ENCODE measurements around the gene GTPBP1.

Gene GTPBP1

GRCh38 chr22:38768036-38768435, 62.3 kb downstream of the GTPBP1 start:
- DNase-seq (ENCODE audit: low read depth): no peak
- Histone ChIP-seq H3K9me3 (ENCODE audit: control insufficient read depth, low read length) (no peaks in the 10 kb centered on the region), H3K36me3 (ENCODE audit: control insufficient read depth, insufficient read depth, low read length, severe bottlenecking) (no peaks in the 10 kb centered on the region), H3K4me1 (ENCODE audit: control insufficient read depth, insufficient read depth, low read length) (peaks cover 18% of the 10 kb centered on the region), H3K9ac (ENCODE audit: low read length) (no peak overlapping the region), H3K27me3 (replicated peaks; ENCODE audit: control insufficient read depth, insufficient read depth, low read length) (no peaks in the 10 kb centered on the region), H3K4me3 (ENCODE audit: low read length) (no peak overlapping the region)

GRCh38 chr22:38770257-38770949, 64.7 kb downstream of the GTPBP1 start:
- Histone ChIP-seq H3K9me3 (ENCODE audit: control insufficient read depth, low read length) (no peaks in the 10 kb centered on the region), H3K4me1 (ENCODE audit: control insufficient read depth, insufficient read depth, low read length) (peaks cover 9% of the 10 kb centered on the region), H3K4me3 (ENCODE audit: low read length) (no peak overlapping the region), H3K27me3 (replicated peaks; ENCODE audit: control insufficient read depth, insufficient read depth, low read length) (no peaks in the 10 kb centered on the region), H3K36me3 (ENCODE audit: control insufficient read depth, insufficient read depth, low read length, severe bottlenecking) (no peaks in the 10 kb centered on the region), H3K9ac (ENCODE audit: low read length) (no peak overlapping the region)
- no peak for DNase-seq (ENCODE audit: low read depth)

- no peak overlapping the region for H3K4me3 ChIP-seq (ENCODE audit: low read length)
- no peaks in the 10 kb centered on the region for H3K9me3 ChIP-seq (ENCODE audit: control insufficient read depth, low read length)
- H3K36me3 ChIP-seq (ENCODE audit: control insufficient read depth, insufficient read depth, low read length, severe bottlenecking): no peaks in the 10 kb centered on the region
- peak overlapping the region; percentile 14 for H3K9ac ChIP-seq (ENCODE audit: low read length)
- H3K4me1 ChIP-seq (ENCODE audit: control insufficient read depth, insufficient read depth, low read length): peaks cover 9% of the 10 kb centered on the region
- no peak for DNase-seq (ENCODE audit: low read depth)
- no peaks in the 10 kb centered on the region for H3K27me3 ChIP-seq (replicated peaks; ENCODE audit: control insufficient read depth, insufficient read depth, low read length)
These were observed 66.8 kb downstream of the GTPBP1 start for GRCh38 chr22:38772623-38772873.

DNA sequence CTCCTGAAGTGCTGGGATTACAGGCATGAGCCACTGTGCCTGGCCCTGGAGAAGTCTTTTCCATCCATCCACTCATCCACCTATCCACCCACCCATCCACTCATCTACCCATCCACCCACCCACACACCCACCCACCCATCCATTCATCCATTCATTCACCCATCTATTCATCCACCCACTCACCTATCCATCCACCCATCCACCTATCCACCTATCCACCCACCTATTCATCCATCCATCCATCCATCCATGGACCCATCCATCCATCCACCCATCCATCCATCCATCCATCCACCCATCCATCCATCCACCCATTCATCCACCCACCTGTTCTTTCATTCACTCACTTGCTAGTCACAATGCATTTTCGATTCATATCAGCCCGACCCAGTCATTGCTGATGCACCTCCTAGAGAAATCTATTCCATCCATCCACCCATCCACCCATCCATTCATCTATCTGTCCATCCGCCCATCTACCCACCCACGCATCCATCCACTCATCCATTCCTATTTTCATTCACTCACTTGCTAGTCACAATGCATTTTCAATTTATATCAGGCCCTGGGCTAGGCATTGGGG, 67.7 kb downstream of the GTPBP1 start:
- no peaks in the 10 kb centered on the region for H3K27me3 ChIP-seq (replicated peaks; ENCODE audit: control insufficient read depth, insufficient read depth, low read length)

DNA sequence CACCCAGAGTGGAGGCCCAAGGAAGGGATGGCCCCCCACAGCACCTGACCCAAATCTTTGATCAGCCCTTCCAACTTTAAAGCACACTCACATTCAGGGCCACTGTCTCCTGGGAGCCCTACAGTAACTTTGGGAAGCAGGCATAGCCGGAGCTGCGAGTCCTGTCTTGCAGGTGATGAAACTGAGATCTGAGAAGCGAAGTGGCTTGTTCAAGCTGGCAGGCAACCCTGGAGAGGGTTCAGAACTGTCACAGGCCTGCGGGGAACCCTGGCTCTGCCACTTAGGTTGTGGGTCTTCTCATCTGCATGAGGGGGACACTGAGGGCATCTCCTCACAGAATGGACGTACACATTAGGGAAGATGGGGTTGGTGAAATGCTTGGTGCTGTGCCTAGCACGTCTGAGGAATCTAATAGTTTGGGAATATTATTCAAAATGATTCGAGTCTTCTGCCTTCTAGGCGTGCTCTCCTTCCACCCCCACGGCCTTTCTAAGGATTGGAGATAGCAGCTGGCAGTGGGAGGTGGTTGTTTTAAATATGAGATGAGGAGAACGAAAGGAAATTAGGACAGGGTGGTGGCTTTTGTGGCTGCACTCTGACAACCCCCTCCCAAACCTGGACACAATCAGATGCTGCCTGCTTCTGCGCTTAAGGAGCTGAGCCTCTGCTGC, 68.9 kb downstream of the GTPBP1 start:
- Histone ChIP-seq H3K36me3 (ENCODE audit: control insufficient read depth, insufficient read depth, low read length, severe bottlenecking) (peaks cover 6% of the 10 kb centered on the region), H3K9ac (ENCODE audit: low read length) (no peak overlapping the region), H3K4me3 (ENCODE audit: low read length) (no peak overlapping the region), H3K27me3 (replicated peaks; ENCODE audit: control insufficient read depth, insufficient read depth, low read length) (no peaks in the 10 kb centered on the region), H3K9me3 (ENCODE audit: control insufficient read depth, low read length) (no peaks in the 10 kb centered on the region), H3K4me1 (ENCODE audit: control insufficient read depth, insufficient read depth, low read length) (peaks cover 9% of the 10 kb centered on the region)
- DNase-seq (ENCODE audit: low read depth): no peak

More for the DNA sequence above, 67.7 kb downstream of the GTPBP1 start:
- no peaks in the 10 kb centered on the region for H3K9me3 ChIP-seq (ENCODE audit: control insufficient read depth, low read length)
- no peaks in the 10 kb centered on the region for H3K36me3 ChIP-seq (ENCODE audit: control insufficient read depth, insufficient read depth, low read length, severe bottlenecking)
- H3K9ac ChIP-seq (ENCODE audit: low read length): no peak overlapping the region
- no peak for DNase-seq (ENCODE audit: low read depth)
- H3K4me1 ChIP-seq (ENCODE audit: control insufficient read depth, insufficient read depth, low read length): peaks cover 9% of the 10 kb centered on the region
- H3K4me3 ChIP-seq (ENCODE audit: low read length): no peak overlapping the region

- Histone ChIP-seq H3K4me1 (ENCODE audit: control insufficient read depth, insufficient read depth, low read length) (peaks cover 9% of the 10 kb centered on the region), H3K9ac (ENCODE audit: low read length) (no peak overlapping the region), H3K27me3 (replicated peaks; ENCODE audit: control insufficient read depth, insufficient read depth, low read length) (no peaks in the 10 kb centered on the region), H3K4me3 (ENCODE audit: low read length) (no peak overlapping the region), H3K36me3 (ENCODE audit: control insufficient read depth, insufficient read depth, low read length, severe bottlenecking) (peaks cover 11% of the 10 kb centered on the region), H3K9me3 (ENCODE audit: control insufficient read depth, low read length) (no peaks in the 10 kb centered on the region)
- DNase-seq (ENCODE audit: low read depth): no peak
These were observed 69.9 kb downstream of the GTPBP1 start for GRCh38 chr22:38775656-38776055.

GRCh38 chr22:38776086-38776485, 70.3 kb downstream of the GTPBP1 start:
- DNase-seq (ENCODE audit: low read depth): no peak
- H3K9me3 ChIP-seq (ENCODE audit: control insufficient read depth, low read length): no peaks in the 10 kb centered on the region
- peaks cover 9% of the 10 kb centered on the region for H3K4me1 ChIP-seq (ENCODE audit: control insufficient read depth, insufficient read depth, low read length)
- no peaks in the 10 kb centered on the region for H3K27me3 ChIP-seq (replicated peaks; ENCODE audit: control insufficient read depth, insufficient read depth, low read length)
- peaks cover 13% of the 10 kb centered on the region for H3K36me3 ChIP-seq (ENCODE audit: control insufficient read depth, insufficient read depth, low read length, severe bottlenecking)
- no peak overlapping the region for H3K4me3 ChIP-seq (ENCODE audit: low read length)
- H3K9ac ChIP-seq (ENCODE audit: low read length): no peak overlapping the region

- Histone ChIP-seq H3K27me3 (replicated peaks; ENCODE audit: control insufficient read depth, insufficient read depth, low read length) (no peaks in the 10 kb centered on the region), H3K4me3 (ENCODE audit: low read length) (no peak overlapping the region), H3K36me3 (ENCODE audit: control insufficient read depth, insufficient read depth, low read length, severe bottlenecking) (peaks cover 13% of the 10 kb centered on the region), H3K4me1 (ENCODE audit: control insufficient read depth, insufficient read depth, low read length) (peaks cover 8% of the 10 kb centered on the region), H3K9me3 (ENCODE audit: control insufficient read depth, low read length) (no peaks in the 10 kb centered on the region), H3K9ac (ENCODE audit: low read length) (no peak overlapping the region)
- no peak for DNase-seq (ENCODE audit: low read depth)
These were observed 71.4 kb downstream of the GTPBP1 start for GRCh38 chr22:38777087-38777671.

DNA sequence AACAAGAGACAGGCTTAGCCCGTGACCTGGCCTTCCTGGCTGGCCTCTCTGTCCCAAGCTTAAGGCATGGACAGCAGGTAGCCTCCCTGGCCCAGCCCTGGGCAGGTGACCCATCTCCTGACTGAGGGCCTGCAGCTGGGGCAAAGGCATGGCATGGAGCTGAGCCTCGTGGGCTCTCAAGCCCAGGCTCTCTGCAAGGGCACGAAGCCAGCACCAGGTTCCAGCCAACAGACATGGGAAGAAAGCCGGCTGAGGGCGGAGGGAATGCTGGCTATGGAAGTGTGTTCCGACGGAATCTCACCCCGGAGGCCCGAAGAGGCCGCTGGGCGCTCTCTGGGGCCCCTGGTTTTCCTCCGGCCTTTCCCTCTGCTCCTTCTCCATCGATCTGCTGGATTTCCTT, 75.3 kb downstream of the GTPBP1 start:
- no peak overlapping the region for H3K9ac ChIP-seq (ENCODE audit: low read length)
- DNase-seq (ENCODE audit: low read depth): no peak
- no peaks in the 10 kb centered on the region for H3K9me3 ChIP-seq (ENCODE audit: control insufficient read depth, low read length)
- no peaks in the 10 kb centered on the region for H3K27me3 ChIP-seq (replicated peaks; ENCODE audit: control insufficient read depth, insufficient read depth, low read length)
- H3K4me1 ChIP-seq (ENCODE audit: control insufficient read depth, insufficient read depth, low read length): peaks cover 7% of the 10 kb centered on the region
- no peak overlapping the region for H3K4me3 ChIP-seq (ENCODE audit: low read length)
- peaks cover 13% of the 10 kb centered on the region for H3K36me3 ChIP-seq (ENCODE audit: control insufficient read depth, insufficient read depth, low read length, severe bottlenecking)

DNA sequence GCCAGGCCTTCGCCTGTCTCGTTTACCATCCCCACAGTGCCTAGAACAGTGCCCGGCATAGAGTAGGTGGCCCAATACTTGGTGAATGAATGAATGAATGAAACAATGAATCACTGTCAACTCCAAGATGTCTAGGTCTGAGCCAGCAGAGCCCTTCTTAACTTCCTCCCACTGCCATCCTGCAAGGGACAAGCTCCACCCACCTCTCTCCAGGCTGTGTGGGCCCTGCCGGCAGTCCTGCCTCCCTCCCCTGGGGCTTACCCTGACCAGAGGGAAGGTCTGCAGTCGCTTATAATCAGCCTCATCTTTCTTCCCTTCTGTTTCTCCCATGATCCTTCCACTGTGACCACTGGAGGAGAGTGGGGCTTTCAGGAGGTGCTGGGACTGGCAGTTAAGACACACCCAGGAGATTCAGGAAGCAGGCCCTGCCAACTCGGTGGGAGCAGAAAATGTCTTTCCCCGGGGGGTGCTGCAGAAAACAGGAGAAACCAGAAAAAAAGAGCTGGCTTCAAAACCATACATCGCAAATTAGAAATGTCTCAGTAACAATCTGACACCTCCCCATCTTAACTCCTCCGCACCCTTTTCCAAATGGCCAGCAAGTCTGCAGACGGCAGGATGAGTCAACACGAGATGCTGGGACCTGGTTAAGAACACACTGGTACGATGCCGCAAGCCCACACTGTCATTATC, 76.8 kb downstream of the GTPBP1 start:
- H3K36me3 ChIP-seq (ENCODE audit: control insufficient read depth, insufficient read depth, low read length, severe bottlenecking): peaks cover 13% of the 10 kb centered on the region
- peaks cover 7% of the 10 kb centered on the region for H3K4me1 ChIP-seq (ENCODE audit: control insufficient read depth, insufficient read depth, low read length)
- peak; percentile 69 for DNase-seq (ENCODE audit: low read depth)
- H3K9me3 ChIP-seq (ENCODE audit: control insufficient read depth, low read length): no peaks in the 10 kb centered on the region
- no peak overlapping the region for H3K9ac ChIP-seq (ENCODE audit: low read length)
- H3K4me3 ChIP-seq (ENCODE audit: low read length): no peak overlapping the region
- no peaks in the 10 kb centered on the region for H3K27me3 ChIP-seq (replicated peaks; ENCODE audit: control insufficient read depth, insufficient read depth, low read length)

Data from adipocyte (in vitro differentiated cells).